ENCODE data around the gene GPR37L1. TPM values are rescaled to one million over a fixed set of nuclear protein-coding genes. Genes with fewer than 3 reads are reported as not detected.

Gene GPR37L1
- total RNA-seq, 1 donor from 2014 or later, result not detected

GRCh38 chr1:202170726-202171125 lies 48.0 kb downstream of the GPR37L1 start:
- ChIA-PET POLR2A (no interaction called here), CTCF (no interaction called here)
- no peak for DNase-seq
- intact Hi-C loops (cut with micrococcal nuclease), result no loop called here
- H3K4me1 Mint-ChIP-seq, result peaks cover 5% of the 10 kb centered on the region
- ATAC-seq (ENCODE audit: low read depth), result no peak
- no peaks in the 10 kb centered on the region for H3K36me3 Mint-ChIP-seq (ENCODE audit: low read depth)
- no peak overlapping the region for H3K4me3 Mint-ChIP-seq
- no peaks in the 10 kb centered on the region for H3K9me3 Mint-ChIP-seq
- no peak for TF ChIP-seq CTCF (IDR thresholded peaks at IDR 0.05)
- H3K27me3 Mint-ChIP-seq, result peaks cover 1% of the 10 kb centered on the region
- H3K27ac Mint-ChIP-seq, result no peak overlapping the region

GRCh38 chr1:202171292-202172014 lies 48.7 kb downstream of the GPR37L1 start:
- intact Hi-C loops (cut with micrococcal nuclease), result no loop called here
- no peak overlapping the region for H3K27ac Mint-ChIP-seq
- no peak overlapping the region for H3K4me3 Mint-ChIP-seq
- H3K36me3 Mint-ChIP-seq (ENCODE audit: low read depth), result no peaks in the 10 kb centered on the region
- DNase-seq, result no peak
- no peaks in the 10 kb centered on the region for H3K9me3 Mint-ChIP-seq
- H3K4me1 Mint-ChIP-seq, result peaks cover under 1% of the 10 kb centered on the region
- ATAC-seq (ENCODE audit: low read depth), result no peak
- ChIA-PET POLR2A (no interaction called here), CTCF (no interaction called here)
- H3K27me3 Mint-ChIP-seq, result peaks cover 1% of the 10 kb centered on the region
- no peak for TF ChIP-seq CTCF (IDR thresholded peaks at IDR 0.05)

GRCh38 chr1:202172015-202172355 lies 49.3 kb downstream of the GPR37L1 start:
- ATAC-seq (ENCODE audit: low read depth), result no peak
- ChIA-PET CTCF (no interaction called here), POLR2A (no interaction called here)
- no peaks in the 10 kb centered on the region for H3K4me1 Mint-ChIP-seq
- no peak for DNase-seq
- H3K36me3 Mint-ChIP-seq (ENCODE audit: low read depth), result no peaks in the 10 kb centered on the region
- TF ChIP-seq CTCF (IDR thresholded peaks at IDR 0.05), result no peak
- intact Hi-C loops (cut with micrococcal nuclease), result no loop called here
- no peak overlapping the region for H3K27ac Mint-ChIP-seq
- no peaks in the 10 kb centered on the region for H3K9me3 Mint-ChIP-seq
- H3K27me3 Mint-ChIP-seq, result peaks cover 1% of the 10 kb centered on the region
- no peak overlapping the region for H3K4me3 Mint-ChIP-seq

- Mint-ChIP-seq H3K9me3 (no peaks in the 10 kb centered on the region), H3K4me1 (no peaks in the 10 kb centered on the region), H3K4me3 (no peak overlapping the region), H3K27ac (no peak overlapping the region), H3K27me3 (no peaks in the 10 kb centered on the region), H3K36me3 (ENCODE audit: low read depth) (no peaks in the 10 kb centered on the region)
- ChIA-PET CTCF (interaction anchor here (0.9 to 1.5 kb wide), 4 partner anchors 12 to 20 kb away, joined by 3 to 5 read pairs (median 4); no protein-coding TSS in a partner anchor), POLR2A (no interaction called here)
- DNase-seq (no peak), ATAC-seq (ENCODE audit: low read depth) (no peak)
- intact Hi-C loops (cut with micrococcal nuclease), result no loop called here
- no peak for TF ChIP-seq CTCF (IDR thresholded peaks at IDR 0.05)
Measured at GRCh38 chr1:202173993-202174392, 51.3 kb downstream of the GPR37L1 start.

- Mint-ChIP-seq H3K27me3 (peaks cover 4% of the 10 kb centered on the region), H3K27ac (no peak overlapping the region), H3K9me3 (no peaks in the 10 kb centered on the region), H3K36me3 (ENCODE audit: low read depth) (no peaks in the 10 kb centered on the region), H3K4me1 (peaks cover 2% of the 10 kb centered on the region), H3K4me3 (no peak overlapping the region)
- CTCF ChIA-PET, result interaction anchor here (0.9 kb wide), 2 partner anchors 8 to 12 kb away, joined by 3 to 4 read pairs; no protein-coding TSS in a partner anchor
- TF ChIP-seq CTCF (IDR thresholded peaks at IDR 0.05), result no peak
- ATAC-seq (ENCODE audit: low read depth), result no peak
- POLR2A ChIA-PET, result no interaction called here
- DNase-seq, result no peak
- intact Hi-C loops (cut with micrococcal nuclease), result no loop called here
Measured at GRCh38 chr1:202176949-202177927, 54.5 kb downstream of the GPR37L1 start.

Data from activated B cell treated with CpG ODN at 0.5 μM for 24 hours (primary cell).